ENCODE data around the gene MSX1.

GRCh38 chr4:4836044-4836443 is 23.4 kb upstream of the MSX1 start:
- no peak for TF ChIP-seq FOXP2 (optimal IDR thresholded peaks at IDR 0.05; ENCODE audit: borderline replicate concordance, extremely low read depth, extremely low read length, insufficient read depth)
- no peak for TF ChIP-seq REST (IDR thresholded peaks at IDR 0.05; ENCODE audit: insufficient read depth in 1 of 2, low read depth in 2 of 2, low read length in 2 of 2)
- no peak for TF ChIP-seq TAF1 (IDR thresholded peaks at IDR 0.05; ENCODE audit: borderline replicate concordance, insufficient read depth, low read length)

Data from PFSK-1 (cell line).